Measurements from ENCODE around the gene RTN4RL2. TPM values are rescaled to one million over a fixed set of nuclear protein-coding genes. Genes with fewer than 3 reads are reported as not detected.

Gene RTN4RL2
- total and polyA plus RNA-seq, 8 donors: 0.75 to 8.1 (median 0.78) TPM; not detected in 3

DNA sequence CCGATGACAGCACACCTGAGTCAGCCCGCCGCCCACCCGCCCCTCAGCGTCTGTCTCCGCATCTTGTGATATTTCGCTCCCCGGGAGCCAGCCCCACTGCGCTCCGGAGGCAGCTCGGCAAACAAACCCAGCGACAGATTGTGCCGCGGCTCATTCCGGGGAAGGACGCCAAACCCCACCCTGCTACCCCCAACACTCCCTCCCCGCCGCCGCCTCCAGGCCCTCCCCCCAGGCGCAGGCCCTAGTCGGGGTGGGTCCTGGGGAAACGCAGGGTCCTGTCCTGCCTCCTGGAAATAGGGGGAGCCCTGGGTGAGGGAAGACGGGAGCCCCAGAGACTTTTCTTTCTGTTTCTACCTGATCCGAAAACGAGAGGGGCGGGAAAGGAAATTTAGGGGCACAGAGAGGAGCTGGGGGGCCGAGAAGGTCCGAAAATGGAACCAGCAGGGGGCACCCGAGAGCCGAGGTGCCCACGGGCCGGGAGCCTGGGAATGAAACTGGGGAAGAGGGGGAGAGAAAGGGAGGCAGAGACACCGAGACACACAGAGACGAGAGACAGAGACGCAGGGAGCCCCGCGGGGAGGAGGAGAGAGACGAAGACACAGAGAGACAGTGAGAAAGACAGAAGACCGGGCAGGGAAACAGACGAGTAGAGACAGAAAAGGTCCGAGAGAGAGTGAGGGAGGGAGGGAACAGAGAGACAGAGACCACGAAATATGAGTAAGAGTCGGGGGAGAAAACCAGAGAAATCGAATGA is 1.7 kb upstream of the RTN4RL2 start:
- no peaks in the 10 kb centered on the region for H3K36me3 ChIP-seq
- H3K9me3 ChIP-seq: no peaks in the 10 kb centered on the region
- intact Hi-C loops (cut with DNase I; ENCODE audit: low total_unique reads): loop anchor here (10.0 kb wide), 1 partner anchor 114 kb away; no protein-coding TSS in a partner anchor
- H3K4me3 ChIP-seq: peak overlapping the region; percentile 42 to 57 (median 50)
- peak overlapping the region in 1 of 5 donors; percentile 27 for H3K27ac ChIP-seq
- no peak for TF ChIP-seq POLR2A (IDR thresholded peaks at IDR 0.05)
- TF ChIP-seq, protein P1, sequence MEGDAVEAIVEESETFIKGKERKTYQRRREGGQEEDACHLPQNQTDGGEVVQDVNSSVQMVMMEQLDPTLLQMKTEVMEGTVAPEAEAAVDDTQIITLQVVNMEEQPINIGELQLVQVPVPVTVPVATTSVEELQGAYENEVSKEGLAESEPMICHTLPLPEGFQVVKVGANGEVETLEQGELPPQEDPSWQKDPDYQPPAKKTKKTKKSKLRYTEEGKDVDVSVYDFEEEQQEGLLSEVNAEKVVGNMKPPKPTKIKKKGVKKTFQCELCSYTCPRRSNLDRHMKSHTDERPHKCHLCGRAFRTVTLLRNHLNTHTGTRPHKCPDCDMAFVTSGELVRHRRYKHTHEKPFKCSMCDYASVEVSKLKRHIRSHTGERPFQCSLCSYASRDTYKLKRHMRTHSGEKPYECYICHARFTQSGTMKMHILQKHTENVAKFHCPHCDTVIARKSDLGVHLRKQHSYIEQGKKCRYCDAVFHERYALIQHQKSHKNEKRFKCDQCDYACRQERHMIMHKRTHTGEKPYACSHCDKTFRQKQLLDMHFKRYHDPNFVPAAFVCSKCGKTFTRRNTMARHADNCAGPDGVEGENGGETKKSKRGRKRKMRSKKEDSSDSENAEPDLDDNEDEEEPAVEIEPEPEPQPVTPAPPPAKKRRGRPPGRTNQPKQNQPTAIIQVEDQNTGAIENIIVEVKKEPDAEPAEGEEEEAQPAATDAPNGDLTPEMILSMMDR (IDR thresholded peaks at IDR 0.05): peak in 5 of 7 experiments; percentile 46 to 84 (median 70)
- H3K27me3 ChIP-seq: peaks cover 4 to 61% (median 36%) of the 10 kb centered on the region in 3 donors
- peaks cover 36 to 45% (median 43%) of the 10 kb centered on the region in 4 donors for H3K4me1 ChIP-seq
- DNase-seq: peak; percentile 62 to 73
- WGBS, 5 donors: 0 to 1% (median 1%) methylated on average over 27 to 44 of the region's 44 CpGs

DNA sequence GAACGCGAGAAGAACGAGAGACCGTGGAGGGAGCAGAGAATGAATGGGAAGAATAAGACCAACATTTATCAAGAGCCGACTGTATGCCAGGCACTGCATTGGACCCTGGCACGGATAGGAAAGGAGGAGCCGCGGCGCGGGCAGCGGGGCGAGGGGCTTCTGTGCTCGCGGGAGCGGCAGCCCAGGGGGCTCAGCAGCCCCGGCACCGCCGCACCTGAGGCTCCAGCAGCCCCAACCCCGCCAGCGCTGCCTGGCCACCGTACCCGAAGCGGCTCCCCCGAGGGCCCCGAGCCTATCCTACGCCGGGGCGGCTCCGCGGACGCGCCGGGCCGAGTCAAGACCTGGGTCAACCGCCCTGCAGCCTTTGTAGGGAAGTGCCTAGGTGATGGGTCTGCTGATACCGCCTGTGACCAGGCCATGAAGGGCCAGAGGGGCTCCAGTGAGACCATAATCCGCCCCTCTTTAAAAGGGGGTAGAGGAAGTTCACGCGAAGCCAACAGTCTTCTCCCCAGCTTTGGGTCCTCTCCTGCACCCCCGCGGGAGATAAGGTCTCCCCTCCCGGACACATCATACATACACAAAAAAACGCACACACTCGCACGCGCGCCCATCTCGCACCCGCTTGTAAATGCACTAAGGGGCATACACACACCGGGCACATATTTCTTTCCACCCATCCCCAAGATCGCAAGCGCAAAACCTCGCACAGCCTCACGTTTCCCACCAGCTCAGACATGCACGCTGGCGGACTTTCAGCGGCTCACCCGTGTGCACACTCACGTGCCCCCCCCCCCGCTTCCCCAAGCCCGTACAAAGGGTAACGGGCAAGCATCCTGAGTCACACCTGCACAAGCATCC is 935 bp upstream of the RTN4RL2 start:
- no peaks in the 10 kb centered on the region for H3K36me3 ChIP-seq
- peaks cover 36 to 45% (median 43%) of the 10 kb centered on the region in 4 donors for H3K4me1 ChIP-seq
- H3K27ac ChIP-seq: peak overlapping the region in 1 of 5 donors; percentile 27
- H3K4me3 ChIP-seq: peak overlapping the region; percentile 42 to 57 (median 50)
- no peak for DNase-seq
- intact Hi-C loops (cut with DNase I; ENCODE audit: low total_unique reads): loop anchor here (10.0 kb wide), 1 partner anchor 115 kb away; no protein-coding TSS in a partner anchor
- no peaks in the 10 kb centered on the region for H3K9me3 ChIP-seq
- peaks cover 4 to 61% (median 36%) of the 10 kb centered on the region in 3 donors for H3K27me3 ChIP-seq
- TF ChIP-seq EP300 (IDR thresholded peaks at IDR 0.05): no peak
- TF ChIP-seq, protein P1 (IDR thresholded peaks at IDR 0.05): no peak
- TF ChIP-seq POLR2A (IDR thresholded peaks at IDR 0.05): no peak
- TF ChIP-seq POLR2AphosphoS5 (IDR thresholded peaks at IDR 0.05): no peak
- 1 to 2% (median 1%) methylated on average over 40 to 62 of the region's 62 CpGs for WGBS, 5 donors

DNA sequence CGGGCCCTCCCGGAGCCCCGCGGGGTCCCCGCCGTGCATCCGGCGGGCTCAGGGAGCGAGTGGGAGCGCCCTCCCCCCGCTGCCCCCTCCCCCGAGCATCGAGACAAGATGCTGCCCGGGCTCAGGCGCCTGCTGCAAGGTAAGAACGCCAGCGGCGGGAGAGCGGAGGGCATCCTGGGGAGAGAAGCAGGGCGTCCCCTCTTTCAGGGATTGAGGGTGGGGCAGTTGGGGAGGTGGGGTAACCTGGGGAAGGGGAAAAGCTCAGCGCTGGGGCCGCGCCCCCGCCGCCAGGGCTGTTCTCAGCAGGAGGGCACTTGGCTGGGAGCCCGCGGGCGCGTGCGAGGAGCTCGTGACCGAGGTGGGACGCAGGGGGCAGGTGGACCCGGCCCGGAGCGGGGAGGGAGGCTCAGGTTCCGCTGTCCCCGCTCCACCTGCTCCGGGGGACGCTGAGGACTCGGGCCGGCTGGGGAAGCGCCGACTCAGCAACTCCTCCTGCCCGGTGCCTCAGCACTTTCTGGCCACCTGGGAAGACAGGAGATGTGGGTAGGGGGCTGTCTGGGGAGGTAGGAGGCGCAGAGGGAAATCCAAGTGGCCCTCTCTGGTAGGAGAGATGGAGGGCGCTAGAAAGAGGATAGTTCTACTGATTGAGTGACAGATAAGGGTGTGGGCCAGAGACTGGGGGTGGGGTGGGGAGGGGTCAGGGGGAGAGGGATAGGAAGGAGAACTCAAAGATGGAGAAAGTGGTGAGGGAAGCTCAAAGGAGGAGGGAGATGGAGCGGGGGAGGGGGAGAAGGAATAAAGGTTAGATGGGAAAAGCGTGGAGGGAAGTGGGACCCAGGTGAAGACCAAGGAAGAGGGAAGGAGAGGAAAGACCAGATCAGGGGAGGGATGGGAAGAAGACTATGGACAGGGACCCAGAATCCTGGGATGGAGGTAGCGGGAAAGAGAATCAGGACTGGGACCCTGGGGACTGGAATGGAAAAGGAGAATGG is 726 bp downstream of the RTN4RL2 start:
- no peak for DNase-seq
- TF ChIP-seq POLR2AphosphoS5 (IDR thresholded peaks at IDR 0.05): no peak
- TF ChIP-seq POLR2A (IDR thresholded peaks at IDR 0.05): no peak
- TF ChIP-seq, protein P1 (IDR thresholded peaks at IDR 0.05): no peak
- TF ChIP-seq EP300 (IDR thresholded peaks at IDR 0.05): no peak
- peaks cover 4 to 61% (median 36%) of the 10 kb centered on the region in 3 donors for H3K27me3 ChIP-seq

More for the DNA sequence above, 726 bp downstream of the RTN4RL2 start:
- H3K9me3 ChIP-seq: no peaks in the 10 kb centered on the region
- intact Hi-C loops (cut with DNase I; ENCODE audit: low total_unique reads): no loop called here
- peaks cover 36 to 45% (median 43%) of the 10 kb centered on the region in 4 donors for H3K4me1 ChIP-seq
- no peaks in the 10 kb centered on the region for H3K36me3 ChIP-seq
- peak overlapping the region; percentile 42 to 57 (median 50) for H3K4me3 ChIP-seq
- H3K27ac ChIP-seq: peak overlapping the region in 1 of 5 donors; percentile 29
- 6 to 9% (median 9%) methylated on average over 32 to 50 of the region's 50 CpGs for WGBS, 5 donors

Data from stomach (tissue), 9 donors.